H1 (cell line): ENCODE data around the gene LMTK2. TPM values are rescaled to one million over a fixed set of nuclear protein-coding genes. Genes with fewer than 3 reads are reported as not detected.

Experiments
- ATF3 ChIP-seq: IDR thresholded peaks from 2 replicates; pipeline ENCODE4 v1.6.1; 2011; ENCODE audit warnings: low read depth, mild to moderate bottlenecking, low read length; ENCODE audit not compliant: insufficient read depth
- CHD7 ChIP-seq: fragments of 300-600 bp; sonication (generic); IDR thresholded peaks from 2 replicates; pipeline ENCODE4 v1.7.1; 2012; ENCODE audit warnings: low read length, moderate library complexity, mild to moderate bottlenecking, inconsistent platforms; ENCODE audit not compliant: insufficient replicate concordance
- EZH2 ChIP-seq: fragments of 200-600 bp; sonication (generic); IDR thresholded peaks from 2 replicates; pipeline ENCODE4 v1.7.1; 2012; ENCODE audit warnings: low read depth, mild to moderate bottlenecking, moderate library complexity, low read length, inconsistent platforms; ENCODE audit not compliant: severe bottlenecking
- GABPA ChIP-seq: IDR thresholded peaks from 2 replicates; pipeline ENCODE4 v1.6.1; 2011; ENCODE audit warnings: mild to moderate bottlenecking, low read length, moderate library complexity, borderline replicate concordance; ENCODE audit not compliant: insufficient read depth
- MAFK ChIP-seq: IDR thresholded peaks from 2 replicates; pipeline ENCODE4 v1.6.1; 2012; ENCODE audit warnings: low read depth, mild to moderate bottlenecking, improper control_type of control experiment, low read length
- RNF2 ChIP-seq: fragments of 200-900, 300-1000 bp; sonication (generic); IDR thresholded peaks from 2 replicates; pipeline ENCODE4 v1.7.1; 2016; ENCODE audit warnings: borderline replicate concordance, low read depth, mild to moderate bottlenecking, antibody characterized with exemption, low read length; ENCODE audit not compliant: poor library complexity, severe bottlenecking; ENCODE audit errors: missing control alignments
- RXRA ChIP-seq: IDR thresholded peaks from 2 replicates; pipeline ENCODE4 v1.6.1; 2011; ENCODE audit warnings: low read depth, mild to moderate bottlenecking, low read length, moderate library complexity; ENCODE audit not compliant: insufficient read depth
- SIRT6 ChIP-seq: IDR thresholded peaks from one replicate; pipeline ENCODE4 v1.7.1; 2012; ENCODE audit warnings: low read length, inconsistent platforms
- SIX5 ChIP-seq: IDR thresholded peaks from 2 replicates; pipeline ENCODE4 v1.6.1; 2011; ENCODE audit warnings: mild to moderate bottlenecking, low read depth, low read length
- TCF12 ChIP-seq: IDR thresholded peaks from 2 replicates; pipeline ENCODE4 v1.6.1; 2011; ENCODE audit warnings: low read depth, mild to moderate bottlenecking, low read length
- YY1 ChIP-seq: IDR thresholded peaks from 2 replicates; pipeline ENCODE4 v1.6.1; 2011; ENCODE audit warnings: low read depth, mild to moderate bottlenecking, low read length
- polyA plus RNA-seq, 7 experiments: library from polyadenylated mRNA; depleted of rRNA in 3 of 7; stranded (reverse) in 5 of 7; unstranded in 2 of 7; fragments of >200 nt in 5 of 7; fragments of 200-250 nt in 2 of 7; gene quantifications; 1 replicate in 5 of 7; 2 replicates in 1 of 7; 4 replicates in 1 of 7; pipeline versions ENCODE4 v1.2.1 to v1.2.3, GENCODE V29; 2011 to 2013; ENCODE audit warnings: missing spikeins in 2 of 7, mixed read lengths in 2 of 7
- total RNA-seq: library from RNA; stranded (reverse); fragmentation: NEBNext Ultra II Directional; extraction: Animal tissue kit (Norgen Biotek cat#: 25700); gene quantifications from 2 replicates; pipeline ENCODE4 v1.2.1, GENCODE V29; 2021

Gene LMTK2
- total and polyA plus RNA-seq, 2 of the 8 experiments (the other 6 are each of a cell fraction or from before 2014, with no cell fraction given): 9.7 to 30.7 TPM

- TF ChIP-seq CHD7 (no peak), YY1 (no peak), EZH2 (no peak), SIX5 (no peak), TCF12 (no peak), ATF3 (no peak), SIRT6 (no peak), MAFK (no peak), RXRA (no peak), RNF2 (no peak), GABPA (no peak)
Observed at GRCh38 chr7:98232263-98232585, 125.6 kb downstream of the LMTK2 start (continued).
